Adrenal gland (tissue), 5 donors: ENCODE measurements around the gene RABL6.

Experiments used
- CTCF ChIP-seq, 6 experiments: fragments of 450-650 bp in 4 of 6; fragments of 200-600 bp in 2 of 6; sonication (generic) in 1 of 6; IDR thresholded peaks; 1 replicate in 5 of 6; 2 replicates in 1 of 6; pipeline versions ENCODE4 v1.5.1 to v1.8.0; 2016 to 2021; ENCODE audit warnings: antibody characterized with exemption in 6 of 6, mild to moderate bottlenecking in 2 of 6, moderate library complexity in 1 of 6
- POLR2A ChIP-seq, 2 donors: fragments of 450-650 bp; IDR thresholded peaks; one replicate each; pipeline ENCODE4 v1.6.1; 2017; ENCODE audit warnings: antibody characterized with exemption in 2 of 2, mild to moderate bottlenecking in 2 of 2, moderate library complexity in 1 of 2
- donor health status: DM: no; HTN: no; CAD: no.

- TF ChIP-seq CTCF (IDR thresholded peaks at IDR 0.05) = no peak
- no peak for TF ChIP-seq POLR2A (IDR thresholded peaks at IDR 0.05)
These were observed 60.9 kb downstream of the RABL6 start for GRCh38 chr9:136868644-136869043.
